Measurements from ENCODE around the gene SEPTIN14.
"Not testable (repeated sequence)": the region's sequence is repeated elsewhere in the genome, so short reads cannot be mapped to it uniquely, and the experiment has no call there.

The SEPTIN14 gene

DNA sequence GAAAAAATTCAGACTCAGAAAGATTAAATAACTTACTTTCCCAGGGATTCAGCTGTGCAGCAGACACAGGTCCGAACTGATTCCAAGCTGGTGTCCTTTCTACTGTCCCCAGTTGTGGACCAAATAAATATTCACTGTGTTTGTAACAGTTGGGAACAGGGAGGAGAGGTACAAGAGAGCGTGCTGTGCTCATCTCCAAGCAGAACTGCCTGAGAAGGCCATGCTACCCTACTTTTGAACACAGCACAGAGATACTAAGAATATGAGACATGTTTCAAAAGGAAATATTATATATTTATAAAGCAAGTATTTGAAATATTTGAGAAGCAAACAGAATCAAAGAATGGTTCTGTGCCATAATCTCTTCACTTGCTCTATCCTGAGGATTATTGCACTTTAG, at the start of gene SEPTIN14:
SEPTIN14 (minus strand) TSS at position 101 of the 400 bp plus-strand sequence. CDS start 756 bp downstream, outside the sequence.
- not testable (repeated sequence) for DNase-seq

DNA sequence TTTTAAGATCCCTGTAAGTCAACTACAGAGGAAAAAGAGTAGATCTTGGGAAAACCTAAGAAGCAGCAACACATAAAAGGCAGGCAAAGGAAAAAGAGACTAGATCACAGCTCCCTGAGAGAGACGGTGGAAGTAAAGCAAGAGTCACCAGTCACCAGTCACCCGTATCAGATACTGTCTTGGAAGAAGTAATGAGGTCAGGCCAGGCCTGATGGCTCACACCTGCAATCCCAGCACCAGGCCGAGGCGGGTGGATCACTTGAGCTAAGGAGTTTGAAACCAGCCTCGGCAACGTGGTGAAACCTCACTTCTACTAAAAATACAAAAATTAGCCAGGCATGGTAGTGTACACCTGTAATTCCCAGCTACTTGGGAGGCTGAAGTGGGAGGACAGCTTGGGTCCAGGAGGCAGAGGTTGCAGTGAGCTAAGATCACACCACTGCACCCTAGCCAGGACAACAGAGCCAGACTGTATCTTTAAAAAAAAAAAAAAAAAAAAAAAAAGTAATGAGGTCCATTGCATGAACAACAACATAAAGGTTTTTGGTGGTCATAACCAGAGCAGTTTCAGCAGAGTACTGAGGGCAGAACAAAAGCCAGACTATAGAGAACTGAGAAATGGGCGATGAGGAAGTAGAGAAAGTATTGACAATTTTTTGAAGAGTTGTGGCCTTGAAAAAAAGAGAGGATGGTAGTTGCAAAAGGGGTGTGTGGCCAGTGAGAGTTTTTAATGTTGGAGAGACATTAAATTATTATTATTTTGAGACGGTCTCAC, 41.6 kb upstream of the SEPTIN14 start:
- DNase-seq: no peak

DNA sequence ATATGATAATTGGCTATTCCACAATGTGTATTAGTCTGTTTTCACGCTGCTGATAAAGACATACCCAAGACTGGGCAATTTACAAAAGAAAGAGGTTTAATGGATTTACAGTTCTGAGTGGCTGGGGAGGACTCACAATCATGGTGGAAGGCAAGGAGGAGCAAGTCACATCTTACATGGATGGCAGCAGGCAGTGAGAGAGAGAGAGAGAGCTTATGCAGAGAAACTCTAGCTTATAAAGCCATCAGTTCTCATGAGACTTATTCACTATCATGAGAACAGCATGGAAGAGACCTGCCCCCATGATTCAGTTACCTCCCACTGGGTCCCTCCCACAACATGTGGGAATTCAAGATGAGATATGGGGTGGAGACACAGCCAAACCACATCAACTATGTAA, 38.5 kb upstream of the SEPTIN14 start:
- DNase-seq: not testable (repeated sequence)

DNA sequence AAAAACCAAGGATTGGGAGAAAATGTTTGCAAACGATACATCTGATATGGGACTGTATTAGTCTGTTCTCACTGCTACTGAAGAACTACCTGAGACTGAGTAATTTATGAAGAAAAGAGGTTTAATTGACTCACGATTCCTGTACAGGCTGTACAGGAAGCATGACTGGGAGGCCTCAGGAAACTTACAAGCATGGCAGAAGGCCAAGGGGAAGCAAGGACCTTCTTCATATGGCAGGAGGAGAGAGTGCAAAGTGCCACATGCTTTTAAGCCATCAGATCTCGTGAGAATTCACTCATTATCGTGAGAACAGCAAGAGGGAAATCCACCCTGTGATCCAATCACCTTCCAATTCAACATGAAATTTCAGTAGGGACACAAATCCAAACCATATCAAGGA, 35.7 kb upstream of the SEPTIN14 start:
- no peak for DNase-seq

DNA sequence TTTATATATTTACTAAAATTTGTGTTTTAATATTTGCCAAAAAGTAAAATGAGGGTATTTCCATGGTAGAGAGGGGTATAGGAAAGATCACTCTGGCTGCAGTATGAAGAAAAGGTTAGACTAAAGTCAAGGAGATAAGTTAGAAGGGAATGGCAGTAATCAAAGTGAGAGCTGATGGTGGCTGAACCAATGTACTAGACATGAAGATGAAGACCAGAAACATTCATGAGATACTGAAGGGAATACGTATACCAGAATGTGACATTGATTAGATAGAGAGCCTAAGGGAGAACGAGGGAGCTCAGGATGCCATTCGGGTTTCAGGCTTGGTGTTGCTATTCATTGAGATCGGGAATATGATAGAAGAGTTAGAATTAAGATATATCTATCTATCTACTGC, 32.5 kb upstream of the SEPTIN14 start:
- no peak for DNase-seq

DNA sequence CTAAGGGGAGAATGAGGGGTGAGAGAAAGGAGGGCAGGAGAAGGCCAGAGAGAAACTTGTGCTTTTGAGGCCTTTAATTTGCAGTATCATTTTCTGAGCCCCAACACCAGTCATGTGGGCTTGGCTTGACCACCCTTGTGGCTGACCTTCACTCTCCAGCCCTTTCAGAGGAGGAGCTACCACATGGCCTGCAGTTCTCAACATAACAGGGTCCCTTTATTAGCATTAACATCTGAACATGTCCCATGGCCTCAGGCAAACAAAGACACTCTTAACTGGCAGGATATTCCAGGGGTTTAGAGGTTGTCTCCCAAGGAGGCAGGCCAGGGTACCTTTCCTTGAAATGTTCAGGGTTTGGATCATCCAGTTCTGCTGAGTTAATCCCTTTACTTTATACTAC, 31.4 kb upstream of the SEPTIN14 start:
- DNase-seq: no peak

DNA sequence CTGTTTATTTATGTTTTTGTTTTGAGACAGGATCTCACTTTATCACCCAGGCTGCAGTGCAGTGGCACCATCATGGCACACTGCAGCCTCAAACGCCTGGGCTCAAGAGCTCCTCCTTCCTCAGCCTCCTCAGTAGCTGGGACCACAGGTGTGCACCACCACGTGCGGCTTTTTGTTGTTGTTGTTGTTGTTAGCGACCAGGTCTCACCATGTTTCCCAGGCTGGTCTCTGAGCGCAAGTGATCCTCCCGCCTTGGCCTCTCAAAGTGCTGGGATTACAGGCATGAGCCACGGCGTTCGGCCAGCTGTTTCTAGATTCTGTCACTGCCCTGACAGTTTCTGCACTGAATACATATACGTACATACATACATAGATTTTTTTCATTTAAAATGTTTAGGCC, 25.8 kb upstream of the SEPTIN14 start:
- peak in 1 of 2 experiments; percentile 22 for DNase-seq

DNA sequence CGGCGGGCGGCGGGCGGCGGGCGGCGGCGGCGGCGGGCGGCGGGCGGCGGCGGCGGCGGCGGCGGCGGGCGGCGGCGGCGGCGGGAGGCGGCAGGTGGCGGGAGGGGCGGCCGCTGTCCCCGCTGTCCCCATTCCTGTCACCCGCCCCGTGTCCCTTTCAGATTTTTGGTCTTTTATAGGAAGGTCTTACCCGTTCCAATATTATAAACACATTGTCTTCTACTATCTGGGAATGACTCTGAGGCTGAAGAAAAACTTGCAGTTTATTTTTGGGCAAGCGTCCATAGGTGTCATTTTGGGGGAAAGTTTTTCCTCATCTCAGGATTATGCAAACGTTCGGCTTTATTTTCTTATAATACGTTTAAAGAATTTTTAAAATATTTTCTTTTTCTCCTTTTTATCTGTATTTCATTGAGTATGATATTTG, 25.3 kb upstream of the SEPTIN14 start:
- DNase-seq: peak in 1 of 2 experiments; percentile 39

DNA sequence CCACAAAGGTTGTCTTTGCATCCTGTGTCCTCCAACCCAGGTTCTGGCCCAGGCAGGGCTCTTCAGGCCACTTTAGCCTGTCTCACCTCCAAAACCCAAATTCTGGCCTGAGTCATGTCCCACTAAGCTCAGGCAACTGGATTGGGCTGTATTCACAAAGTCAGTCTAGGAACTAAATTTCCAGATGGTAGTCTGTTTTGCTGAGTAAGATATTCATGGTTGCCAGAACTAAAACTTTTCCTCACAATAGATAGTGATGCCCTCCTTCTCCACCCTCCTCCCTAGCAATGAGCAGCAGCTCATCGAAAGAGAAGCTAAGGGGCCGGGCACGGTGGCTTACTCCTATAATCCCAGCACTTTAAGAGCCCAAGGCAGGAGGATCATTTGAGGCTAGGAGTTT, 21.8 kb upstream of the SEPTIN14 start:
- no peak for DNase-seq

DNA sequence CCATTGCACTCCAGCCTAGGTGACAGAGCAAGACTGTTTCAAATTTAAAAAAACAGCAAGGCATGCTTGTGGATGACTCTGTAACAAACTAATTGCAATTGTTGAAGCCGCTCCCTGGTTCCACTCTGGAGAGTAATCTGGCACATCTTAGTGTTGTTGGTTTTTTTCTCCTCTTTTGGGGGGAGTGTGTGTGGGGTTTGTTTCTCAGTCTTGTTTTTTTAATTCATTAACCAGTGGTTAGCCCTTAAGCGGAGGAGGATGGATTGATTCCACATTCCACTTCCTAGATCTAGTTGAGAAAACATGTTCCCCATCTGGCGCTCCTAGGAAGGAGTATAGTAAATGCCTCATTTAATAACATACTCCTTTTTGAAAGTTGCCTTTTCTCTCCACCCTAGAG, 16.1 kb upstream of the SEPTIN14 start:
- DNase-seq: no peak

DNA sequence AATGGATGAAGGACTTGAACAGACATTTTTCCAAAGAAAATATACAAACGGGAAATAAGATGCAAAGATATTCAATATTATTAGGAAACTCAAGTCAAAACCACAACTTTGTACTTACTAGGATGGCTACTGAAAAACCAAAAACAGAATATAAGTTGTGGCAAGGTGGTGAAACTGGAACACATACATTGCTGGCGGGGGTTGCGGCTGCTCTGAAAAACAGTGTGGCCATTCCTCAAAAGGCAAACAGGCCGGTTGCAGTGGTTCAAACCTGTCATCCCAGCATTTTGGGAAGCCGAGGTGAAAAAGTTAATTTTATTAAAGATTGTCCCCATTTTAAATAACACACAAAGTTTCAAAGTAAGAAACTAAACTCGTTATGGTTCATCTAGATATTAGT, 14.8 kb upstream of the SEPTIN14 start:
- DNase-seq: no peak

DNA sequence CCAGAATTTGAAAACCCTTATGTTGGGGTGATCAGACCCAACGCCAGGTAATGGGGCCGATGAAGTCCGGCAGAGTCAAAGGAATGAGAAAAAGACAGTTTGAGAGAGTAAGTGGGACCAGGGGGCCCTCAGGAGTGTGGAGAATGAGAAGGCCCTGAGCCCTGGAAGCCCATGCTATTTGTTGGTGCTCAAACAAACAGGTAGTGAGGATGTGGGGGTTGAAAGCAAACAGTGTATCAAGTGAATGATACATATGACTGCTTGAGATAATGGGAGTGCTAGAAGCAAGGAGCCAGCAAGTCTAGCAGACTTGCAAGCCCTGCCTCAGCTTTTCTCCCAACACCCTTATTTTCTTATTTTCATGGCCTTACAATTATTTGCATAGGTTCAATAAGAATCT, 11.2 kb upstream of the SEPTIN14 start:
- DNase-seq: peak; percentile 10 to 20

DNA sequence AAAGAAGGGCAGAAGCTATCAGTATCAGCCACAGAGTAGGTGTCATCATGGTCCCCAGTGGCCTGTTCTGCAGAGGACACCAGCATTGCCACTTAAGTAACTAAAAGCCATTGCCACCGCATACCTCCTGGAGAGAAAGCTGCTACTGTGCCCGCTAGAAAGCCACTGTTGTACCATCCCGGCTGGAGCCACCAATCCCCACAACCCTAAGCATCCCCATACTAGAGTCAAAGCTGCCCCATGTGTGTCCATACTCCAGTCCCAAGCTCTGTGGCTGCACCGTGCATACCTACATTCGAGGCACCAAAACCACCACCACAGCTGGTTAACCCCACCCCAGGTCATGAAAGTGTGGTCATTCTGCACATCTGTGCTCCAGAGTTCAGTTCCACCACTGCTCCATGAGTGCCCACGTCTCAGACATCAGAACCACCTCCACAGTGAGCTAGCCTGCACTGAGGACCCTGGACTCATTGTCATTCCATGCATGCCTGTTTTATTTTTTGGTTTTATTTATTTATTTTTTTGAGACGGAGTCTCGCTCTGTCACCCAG, 9.5 kb upstream of the SEPTIN14 start:
- no peak for DNase-seq

DNA sequence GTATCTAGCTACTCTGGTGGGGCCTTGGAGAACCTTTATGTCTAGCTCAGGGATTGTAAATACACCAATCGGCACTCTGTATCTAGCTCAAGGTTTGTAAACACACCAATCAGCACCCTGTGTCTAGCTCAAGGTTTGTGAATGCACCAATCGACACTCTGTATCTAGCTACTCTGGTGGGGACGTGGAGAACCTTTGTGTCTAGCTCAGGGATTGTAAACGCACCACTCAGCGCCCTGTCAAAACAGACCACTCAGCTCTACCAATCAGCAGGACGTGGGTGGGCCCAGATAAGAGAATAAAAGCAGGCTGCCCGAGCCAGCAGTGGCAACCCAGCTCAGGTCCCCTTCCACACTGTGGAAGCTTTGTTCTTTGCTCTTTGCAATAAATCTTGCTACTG, 6.4 kb upstream of the SEPTIN14 start:
- not testable (repeated sequence) for DNase-seq

DNA sequence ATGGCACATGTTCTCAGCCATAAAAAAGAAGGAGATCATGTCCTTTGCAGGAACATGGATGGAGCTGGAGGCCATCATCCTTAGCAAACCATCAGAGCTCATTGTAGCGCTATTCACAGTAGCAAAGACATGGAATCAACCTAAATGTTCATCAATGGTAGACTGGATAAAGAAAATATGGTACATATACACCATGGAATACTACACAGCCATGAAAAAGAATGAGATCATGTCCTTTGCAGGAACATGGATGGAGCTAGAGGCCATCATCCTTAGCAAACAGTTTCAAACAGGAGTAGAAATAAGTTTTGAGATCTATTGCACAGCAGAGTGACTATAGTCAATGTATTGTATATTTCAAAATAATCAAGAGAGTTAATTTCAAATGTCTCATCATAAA, 17.4 kb downstream of the SEPTIN14 start:
- not testable (repeated sequence) for DNase-seq

DNA sequence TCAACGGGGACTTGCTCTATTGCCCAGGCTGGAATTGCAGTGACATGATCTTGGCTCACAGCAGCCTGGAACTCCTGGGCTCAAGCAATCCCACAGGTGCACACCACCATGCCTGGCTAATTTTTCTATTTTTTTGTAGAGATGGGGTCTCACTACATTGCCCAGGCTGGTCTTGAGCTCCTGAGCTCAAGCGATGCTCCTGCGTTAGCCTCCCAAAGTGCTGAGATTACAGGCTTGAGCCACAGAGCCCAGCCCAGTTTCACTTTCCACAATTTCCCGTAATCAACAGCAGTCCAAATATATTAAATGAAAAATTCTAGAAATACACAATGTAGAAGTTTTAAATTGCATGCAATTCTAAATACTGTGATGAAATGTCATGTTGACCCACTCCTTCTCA, 24.0 kb downstream of the SEPTIN14 start:
- DNase-seq: no peak

DNA sequence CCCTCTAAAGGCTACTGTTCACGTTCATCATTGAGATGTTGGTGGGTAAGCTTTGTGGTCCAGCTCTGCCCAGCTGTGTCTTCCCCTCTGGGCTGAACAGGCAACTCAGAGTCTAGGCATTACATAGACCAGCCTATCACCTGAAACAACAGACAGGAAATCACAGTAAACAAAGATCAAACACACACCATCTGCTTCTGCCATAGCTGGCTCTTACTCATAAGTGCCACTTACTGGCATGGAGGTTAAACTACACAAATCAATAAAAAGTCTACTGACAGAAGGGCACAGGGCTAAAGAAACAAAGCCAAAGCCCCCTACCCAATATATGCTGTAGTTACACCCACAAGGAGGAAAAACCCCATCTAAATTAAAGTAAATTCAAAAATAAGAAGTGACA, 35.0 kb downstream of the SEPTIN14 start:
- DNase-seq: no peak

DNA sequence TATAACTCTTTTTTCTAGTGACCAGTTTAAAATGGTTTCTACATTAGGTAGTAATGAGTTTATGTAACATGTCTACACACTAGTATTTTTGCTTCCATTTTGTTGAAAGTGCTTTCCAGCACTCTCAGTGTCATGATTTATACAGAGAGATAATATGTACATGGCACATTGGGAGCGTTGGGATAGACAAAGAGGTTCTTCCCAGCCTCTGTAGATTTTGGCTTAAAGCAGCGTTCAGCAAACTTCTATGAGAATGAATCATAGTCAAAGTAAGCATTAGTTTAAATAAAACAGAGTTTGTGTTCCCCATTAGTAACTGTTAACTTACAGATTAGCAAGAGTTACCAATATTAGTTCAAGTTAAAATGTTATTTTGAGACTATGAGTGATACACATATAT, 43.9 kb downstream of the SEPTIN14 start:
- no peak for DNase-seq

DNA sequence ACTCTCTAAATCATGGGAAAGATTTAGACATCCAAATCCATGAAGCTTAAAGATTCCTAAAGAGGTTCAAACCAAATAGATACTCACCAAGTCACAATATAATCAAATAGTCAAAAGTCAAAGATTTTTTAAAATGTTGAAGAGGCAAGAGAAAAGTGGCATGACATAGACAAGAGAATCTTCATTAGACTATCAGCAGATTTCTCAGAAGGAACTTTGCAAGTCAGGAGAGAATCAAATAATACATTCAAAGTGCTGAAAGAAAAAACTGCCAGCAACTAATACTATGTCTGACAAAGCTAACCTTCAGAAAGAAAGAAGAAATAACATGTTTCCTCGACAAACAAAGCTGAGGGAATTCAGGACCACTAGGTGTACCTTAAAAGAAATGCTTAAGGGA, 65.3 kb downstream of the SEPTIN14 start:
- not testable (repeated sequence) for DNase-seq

DNA sequence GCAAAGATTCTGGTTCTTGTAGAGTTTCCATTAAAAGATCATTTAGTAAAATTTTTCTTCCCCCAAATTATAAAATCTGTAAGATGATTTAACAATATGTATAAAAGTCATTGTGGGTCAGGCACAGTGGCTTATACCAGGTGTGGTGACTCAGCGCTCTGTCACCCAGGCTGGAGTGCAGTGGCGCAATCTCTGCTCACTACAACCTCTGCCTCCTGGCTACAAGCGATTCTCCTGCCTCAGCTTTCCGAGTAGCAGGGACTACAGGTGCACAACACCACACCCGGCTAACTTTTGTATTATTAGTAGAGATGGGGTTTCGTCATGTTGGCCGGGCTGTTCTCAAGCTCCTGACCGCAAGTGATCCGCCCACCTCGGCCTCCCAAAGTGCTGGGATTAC, 68.0 kb downstream of the SEPTIN14 start:
- no peak for DNase-seq

DNA sequence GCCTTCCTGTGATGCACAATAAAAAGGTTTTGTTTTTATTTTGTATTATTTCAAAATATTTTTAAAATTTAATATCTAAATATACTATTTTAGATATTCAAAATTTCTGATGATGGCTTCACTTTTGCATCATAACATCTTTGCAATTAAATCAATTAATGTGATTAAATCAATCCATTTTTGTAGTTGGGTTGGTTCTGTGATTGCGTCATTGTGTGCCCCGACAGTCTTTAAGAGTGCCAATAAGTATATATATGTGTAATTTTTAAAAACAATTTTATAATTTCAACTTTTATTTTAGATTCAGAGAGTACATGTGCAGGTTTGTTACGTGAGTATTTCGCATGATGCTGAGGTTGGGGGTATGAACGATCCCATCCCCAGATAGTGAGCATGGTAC, 70.5 kb downstream of the SEPTIN14 start:
- DNase-seq: no peak

DNA sequence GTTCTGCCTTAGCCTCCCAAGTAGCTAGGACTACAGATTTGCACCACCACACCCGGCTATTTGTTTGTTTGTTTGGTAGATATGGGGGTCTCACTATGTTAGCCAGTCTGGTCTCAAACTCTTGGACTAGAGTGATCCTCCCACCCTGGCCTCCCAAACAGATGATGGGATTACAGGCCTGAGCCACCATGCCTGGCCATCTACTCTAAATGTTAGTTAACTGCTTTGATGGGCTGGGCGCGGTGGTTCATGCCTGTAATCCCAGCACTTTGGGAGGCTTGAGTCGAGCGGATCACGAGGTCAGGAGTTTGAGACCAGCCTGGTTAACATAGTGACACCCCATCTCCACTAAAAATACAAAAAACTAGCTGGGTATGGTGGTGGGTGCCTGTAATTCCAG, 74.8 kb downstream of the SEPTIN14 start:
- no peak for DNase-seq

DNA sequence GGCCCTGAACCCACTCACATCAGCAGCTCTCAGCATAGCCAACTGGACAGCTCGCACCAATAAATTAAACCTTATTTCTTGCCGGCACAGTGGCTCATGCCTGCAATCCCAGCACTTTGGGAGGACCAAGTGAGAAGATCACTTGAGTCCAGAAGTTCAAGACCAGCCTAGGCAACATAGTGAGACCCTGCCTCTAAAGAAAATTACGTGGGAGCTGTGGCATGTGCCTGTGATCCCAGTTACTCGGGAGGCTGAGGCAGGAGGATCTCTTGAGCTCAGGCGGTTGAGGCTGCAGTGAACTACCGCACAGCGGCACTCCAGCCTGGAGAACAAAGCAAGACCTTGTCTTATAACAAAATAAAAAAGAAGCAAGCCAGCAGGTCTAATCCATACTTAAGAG, 75.7 kb downstream of the SEPTIN14 start:
- no peak for DNase-seq

DNA sequence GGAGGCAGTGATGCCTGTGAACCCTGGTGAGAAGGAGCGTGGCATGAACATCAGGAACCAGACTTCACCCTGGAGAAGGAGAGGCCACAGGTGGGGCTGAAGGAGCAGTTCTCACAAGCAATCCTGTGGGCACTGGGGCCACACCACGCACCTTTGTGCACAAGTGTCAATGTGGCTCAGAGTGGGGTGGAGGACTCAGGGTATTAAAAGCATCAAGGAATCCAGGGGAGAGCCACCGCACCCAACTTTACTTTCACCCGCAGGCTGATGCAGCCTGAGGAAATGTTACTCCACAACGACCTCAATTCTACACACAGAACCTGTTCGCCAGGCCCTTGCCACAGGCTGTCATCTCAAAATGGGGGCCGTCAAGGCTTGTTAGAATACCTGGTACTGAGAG, 77.1 kb downstream of the SEPTIN14 start:
- not testable (repeated sequence) for DNase-seq

DNA sequence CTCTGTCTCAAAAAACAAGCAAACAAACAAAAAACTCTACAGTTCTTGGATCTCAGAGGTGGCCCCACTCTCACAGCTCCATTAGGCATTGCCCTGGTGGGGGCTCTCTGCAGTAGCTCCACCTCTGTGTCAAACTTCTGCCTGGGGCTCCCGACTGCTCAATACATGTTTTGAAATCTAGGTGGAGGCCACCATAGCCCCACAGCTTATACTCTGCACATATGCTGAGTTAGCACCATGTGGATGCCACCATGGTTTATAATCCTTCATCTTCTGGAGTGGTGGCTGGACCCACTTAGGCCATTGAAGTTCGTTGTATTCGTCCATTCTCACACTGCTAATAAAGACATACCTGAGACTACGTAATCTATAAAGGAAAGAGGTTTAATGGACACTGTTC, 78.4 kb downstream of the SEPTIN14 start:
- no peak for DNase-seq
